DOHH2 (cell line): Measurements from ENCODE around the gene OTX1.

Source experiments
- EZH2phosphoT487 ChIP-seq: fragments of 200-600 bp; sonication (generic); IDR thresholded peaks from 2 replicates; pipeline ENCODE4 v1.6.1; 2017; ENCODE audit warnings: borderline replicate concordance, mild to moderate bottlenecking, antibody characterized with exemption, low read length, moderate library complexity, mixed read lengths
- TF ChIP-seq, protein P1 (sequence below): fragments of 200-600 bp; sonication (generic); IDR thresholded peaks from one replicate; pipeline ENCODE4 v1.5.1; 2014; ENCODE audit warnings: antibody characterized with exemption, mild to moderate bottlenecking, low read depth, low read length; ENCODE audit not compliant: poor library complexity, severe bottlenecking

DNA sequence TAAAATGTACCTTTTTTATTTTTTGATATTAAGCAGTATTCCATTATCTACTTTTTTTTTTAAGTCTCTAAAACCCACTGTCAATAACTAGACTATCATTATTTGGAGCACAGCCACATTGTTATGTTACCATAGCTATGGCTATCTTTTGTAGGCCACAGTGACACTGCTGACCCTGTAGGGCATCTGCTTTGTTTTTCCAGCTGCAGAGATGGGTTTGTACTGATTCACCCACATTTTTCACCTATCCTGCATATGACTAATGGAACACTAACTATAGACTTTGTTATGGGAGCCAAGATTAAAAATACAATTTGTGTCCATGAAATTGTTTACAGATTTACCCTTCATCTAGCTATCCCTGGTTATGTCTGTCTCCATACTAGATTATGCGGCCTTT is 21.6 kb upstream of the OTX1 start:
- TF ChIP-seq, protein P1, sequence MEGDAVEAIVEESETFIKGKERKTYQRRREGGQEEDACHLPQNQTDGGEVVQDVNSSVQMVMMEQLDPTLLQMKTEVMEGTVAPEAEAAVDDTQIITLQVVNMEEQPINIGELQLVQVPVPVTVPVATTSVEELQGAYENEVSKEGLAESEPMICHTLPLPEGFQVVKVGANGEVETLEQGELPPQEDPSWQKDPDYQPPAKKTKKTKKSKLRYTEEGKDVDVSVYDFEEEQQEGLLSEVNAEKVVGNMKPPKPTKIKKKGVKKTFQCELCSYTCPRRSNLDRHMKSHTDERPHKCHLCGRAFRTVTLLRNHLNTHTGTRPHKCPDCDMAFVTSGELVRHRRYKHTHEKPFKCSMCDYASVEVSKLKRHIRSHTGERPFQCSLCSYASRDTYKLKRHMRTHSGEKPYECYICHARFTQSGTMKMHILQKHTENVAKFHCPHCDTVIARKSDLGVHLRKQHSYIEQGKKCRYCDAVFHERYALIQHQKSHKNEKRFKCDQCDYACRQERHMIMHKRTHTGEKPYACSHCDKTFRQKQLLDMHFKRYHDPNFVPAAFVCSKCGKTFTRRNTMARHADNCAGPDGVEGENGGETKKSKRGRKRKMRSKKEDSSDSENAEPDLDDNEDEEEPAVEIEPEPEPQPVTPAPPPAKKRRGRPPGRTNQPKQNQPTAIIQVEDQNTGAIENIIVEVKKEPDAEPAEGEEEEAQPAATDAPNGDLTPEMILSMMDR = no peak
- TF ChIP-seq EZH2phosphoT487 = no peak
